ENCODE data around the gene SLIT3.
A peak's percentile ranks its signal among the peaks of the same experiment; 100 is the strongest.

Gene SLIT3

DNA sequence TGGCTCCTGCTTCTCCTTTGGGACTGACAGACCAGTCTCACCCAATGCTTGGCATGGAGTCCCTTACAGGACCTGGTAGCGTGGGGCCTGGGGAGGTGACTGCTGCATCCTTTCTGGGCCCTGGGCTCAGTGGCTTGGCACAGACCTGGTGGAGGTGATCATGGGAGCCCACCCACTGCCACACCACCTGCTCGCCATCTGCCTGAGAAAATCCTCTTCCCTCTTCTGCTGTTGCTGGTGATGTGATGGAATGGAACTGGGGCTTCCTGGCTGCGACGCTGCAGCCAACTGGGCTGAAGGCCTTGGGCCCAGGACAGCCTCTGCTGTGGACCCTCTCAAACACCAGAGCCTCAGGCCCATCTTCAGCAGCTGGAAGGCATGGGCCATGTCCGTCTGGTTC is 599.3 kb downstream of the SLIT3 start:
- no peak for DNase-seq (ENCODE audit: low spot score)

- no peak for DNase-seq (ENCODE audit: low spot score)
These were observed 601.9 kb downstream of the SLIT3 start for GRCh38 chr5:168699002-168699401.

DNA sequence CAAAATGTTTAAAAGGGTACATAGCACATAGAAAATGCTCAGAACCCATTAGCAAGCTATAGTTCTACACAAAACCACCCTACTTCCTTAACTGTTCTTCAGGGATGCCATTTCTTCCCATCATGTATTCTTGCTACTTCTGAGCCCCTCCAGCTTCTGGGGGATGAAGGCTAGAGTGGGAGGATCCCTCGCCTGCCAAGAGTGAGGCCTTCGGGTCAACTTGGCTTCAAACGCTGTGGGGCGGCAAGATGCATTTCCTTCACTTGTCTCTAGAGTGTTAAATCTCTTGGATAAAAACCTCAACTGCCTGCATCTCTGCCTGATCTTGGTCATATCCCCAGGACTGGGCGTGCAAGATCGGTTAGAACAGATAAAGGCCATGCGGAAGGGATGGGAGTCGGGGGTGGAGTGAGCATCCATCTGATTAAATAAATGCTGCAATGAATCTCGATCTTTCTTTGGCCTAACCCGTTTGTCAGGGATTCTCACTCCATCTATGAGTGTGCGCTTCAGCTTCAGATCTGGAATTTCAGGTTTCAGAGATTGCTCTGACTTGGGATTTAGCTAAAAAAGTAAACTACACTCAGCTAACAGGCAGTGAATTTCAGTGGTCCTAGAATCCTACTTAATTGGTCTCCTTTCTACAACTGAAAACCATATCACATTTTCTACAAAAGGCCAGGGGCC is 603.8 kb downstream of the SLIT3 start:
- DNase-seq (ENCODE audit: low spot score): no peak

- no peak for DNase-seq (ENCODE audit: low spot score)
These were observed 604.3 kb downstream of the SLIT3 start for GRCh38 chr5:168696611-168697010.

GRCh38 chr5:168695301-168695835 is 605.6 kb downstream of the SLIT3 start:
- no peak for DNase-seq (ENCODE audit: low spot score)

DNA sequence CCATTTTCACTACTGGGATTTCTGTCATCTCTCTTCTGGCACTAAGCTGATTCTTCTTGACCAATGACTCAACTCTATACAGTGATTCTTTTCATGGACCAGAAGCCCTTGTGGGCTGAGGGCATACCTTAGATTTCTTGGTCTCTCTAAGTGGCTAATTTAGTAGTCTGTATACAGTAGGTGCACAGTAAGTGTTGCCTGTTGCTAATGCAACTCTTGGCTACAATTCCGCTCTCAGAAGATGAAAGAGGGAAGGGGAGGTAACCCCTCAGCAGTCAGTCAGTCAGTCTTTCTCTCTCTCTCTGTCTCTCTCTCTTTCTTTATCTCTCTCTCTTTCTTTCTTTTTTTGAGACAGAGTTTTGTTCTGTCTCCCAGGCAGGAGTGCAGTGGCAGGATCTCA is 606.6 kb downstream of the SLIT3 start:
- no peak for DNase-seq (ENCODE audit: low spot score)

- DNase-seq (ENCODE audit: low spot score): no peak
These were observed 607.1 kb downstream of the SLIT3 start for GRCh38 chr5:168693883-168694282.

DNA sequence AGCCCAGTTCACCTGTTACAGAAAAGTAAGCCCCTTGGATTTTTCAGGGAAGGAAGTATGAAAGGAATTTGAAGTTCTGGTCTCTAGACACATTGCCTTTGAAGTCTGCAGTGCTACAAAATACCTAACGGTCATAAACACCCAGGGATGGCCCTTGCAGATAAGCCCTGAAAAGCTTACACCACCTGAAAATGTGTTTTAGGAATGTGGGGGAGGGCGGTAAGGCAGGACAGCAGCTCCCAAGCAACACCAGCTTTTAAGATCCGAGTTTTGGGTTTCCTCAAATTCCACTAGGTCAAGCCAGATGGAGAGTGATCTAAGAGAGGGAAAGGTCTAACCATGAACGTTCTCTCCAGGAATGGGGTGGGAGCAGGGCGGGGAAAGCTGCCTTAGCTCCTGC is 607.6 kb downstream of the SLIT3 start:
- no peak for DNase-seq (ENCODE audit: low spot score)

DNA sequence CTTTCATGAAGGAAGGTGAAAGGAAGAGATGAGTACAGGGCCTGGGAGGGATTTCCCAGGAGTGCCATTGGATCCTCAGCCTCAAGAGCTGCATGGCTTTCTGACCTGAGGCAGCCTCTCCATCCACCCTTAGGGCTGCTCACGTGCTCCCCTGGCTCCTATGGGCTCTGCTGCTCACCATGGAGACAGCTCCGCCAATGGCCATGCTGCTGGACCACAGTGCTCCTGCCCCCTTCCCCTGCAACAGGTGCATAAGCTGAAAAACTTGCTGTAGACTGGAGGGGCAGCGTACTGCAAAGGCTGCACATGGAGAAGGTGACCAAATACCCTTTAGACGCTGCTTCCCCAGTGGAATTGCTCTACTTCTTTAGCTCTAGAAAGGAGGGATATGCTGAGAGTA is 609.0 kb downstream of the SLIT3 start:
- no peak for DNase-seq (ENCODE audit: low spot score)

DNA sequence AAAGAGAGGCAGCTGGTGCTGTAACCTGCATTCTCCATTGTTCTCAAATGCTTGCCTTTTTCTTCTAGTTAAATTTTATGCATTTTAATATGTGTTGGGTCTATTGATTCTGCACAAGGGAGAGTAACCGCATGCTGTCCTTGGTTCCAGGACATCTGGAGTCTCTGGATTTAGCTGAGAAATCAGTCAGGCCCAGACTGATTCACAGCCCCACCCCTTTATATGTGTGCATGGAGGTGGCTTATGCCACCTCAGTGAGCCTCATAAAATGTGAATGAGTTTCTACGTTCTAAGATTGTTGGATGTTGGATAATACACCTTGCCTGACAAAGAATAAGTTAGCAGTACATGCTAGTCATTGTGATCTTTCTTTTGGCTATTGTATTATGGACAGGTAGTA is 611.7 kb downstream of the SLIT3 start:
- DNase-seq (ENCODE audit: low spot score): no peak

DNA sequence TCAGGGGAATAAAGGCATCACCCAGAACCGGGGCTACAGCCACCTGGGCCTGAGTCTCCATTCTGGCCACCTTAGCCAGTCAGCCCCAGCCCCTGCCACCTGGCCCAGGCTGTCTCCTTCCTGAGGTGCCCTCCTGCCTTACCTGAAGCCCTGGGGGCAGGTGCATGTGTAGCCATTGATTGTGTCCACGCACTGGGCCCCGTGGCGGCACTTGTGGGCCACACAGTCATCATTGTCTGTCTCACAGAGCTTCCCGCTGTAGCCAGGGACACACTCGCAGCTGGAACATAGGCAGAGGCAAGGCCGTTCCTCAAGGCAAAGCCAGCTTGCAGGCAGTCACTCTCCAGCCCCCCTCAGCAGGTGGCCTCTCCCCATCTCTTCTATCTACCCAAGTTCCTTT is 614.1 kb downstream of the SLIT3 start:
- DNase-seq (ENCODE audit: low spot score): no peak

GRCh38 chr5:168685566-168685965 is 615.4 kb downstream of the SLIT3 start:
- no peak for DNase-seq (ENCODE audit: low spot score)

GRCh38 chr5:168683927-168684295 is 617.0 kb downstream of the SLIT3 start:
- no peak for DNase-seq (ENCODE audit: low spot score)

DNA sequence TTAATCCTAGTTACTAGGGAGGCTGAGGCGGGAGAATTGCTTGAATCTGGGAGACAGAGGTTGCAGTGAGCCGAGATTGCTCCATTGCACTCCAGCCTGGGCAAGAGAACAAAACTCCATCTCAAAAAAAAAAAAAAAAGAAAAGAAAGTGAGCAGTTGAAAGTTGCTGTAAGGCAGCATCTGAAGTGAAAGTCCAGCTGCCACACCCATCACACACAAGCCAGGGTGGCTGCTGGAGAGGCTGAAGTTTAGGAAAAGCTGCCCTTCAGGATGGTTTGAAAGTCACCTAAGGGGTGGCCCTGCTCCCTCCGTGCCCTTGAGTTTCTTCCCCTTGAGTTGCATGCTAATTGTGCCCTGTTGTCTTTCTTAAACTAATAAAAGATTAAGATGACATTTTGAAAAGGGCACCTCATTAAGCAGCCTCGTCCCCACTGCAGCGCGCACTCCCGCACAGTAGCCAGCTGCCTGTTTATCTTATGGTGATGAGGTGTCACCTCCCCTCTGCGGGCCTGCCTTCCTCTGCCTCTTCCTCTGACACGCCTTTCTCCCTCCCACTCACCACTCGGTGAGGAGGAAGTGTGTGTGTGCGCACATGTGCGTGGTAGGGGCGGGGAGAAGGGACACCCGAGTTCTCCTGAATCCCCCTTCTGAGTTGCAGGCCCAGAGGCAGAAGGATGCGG is 617.6 kb downstream of the SLIT3 start:
- peak; percentile 44 for DNase-seq (ENCODE audit: low spot score)

GRCh38 chr5:168681556-168682183 is 619.3 kb downstream of the SLIT3 start:
- DNase-seq (ENCODE audit: low spot score): no peak

DNA sequence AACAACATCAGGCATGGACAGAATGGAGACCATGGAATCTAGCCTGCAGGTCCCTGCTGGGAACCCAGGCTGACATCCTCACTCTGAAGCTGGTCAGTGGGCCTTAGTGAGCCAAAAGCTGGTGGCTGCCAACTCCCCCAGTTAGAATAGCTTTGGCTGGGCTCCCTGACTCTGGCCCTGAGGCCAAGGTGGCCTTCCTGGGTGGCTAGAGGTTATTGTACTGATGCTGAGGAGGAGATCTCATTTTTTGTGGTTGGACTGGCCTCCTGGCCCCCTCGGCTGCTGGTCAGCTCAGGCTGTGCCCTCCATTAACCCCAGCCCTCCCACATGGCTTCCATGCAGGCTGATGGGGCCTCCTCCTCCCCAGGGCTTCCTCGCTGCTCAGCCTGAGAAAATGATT is 620.5 kb downstream of the SLIT3 start:
- no peak for DNase-seq (ENCODE audit: low spot score)

DNA sequence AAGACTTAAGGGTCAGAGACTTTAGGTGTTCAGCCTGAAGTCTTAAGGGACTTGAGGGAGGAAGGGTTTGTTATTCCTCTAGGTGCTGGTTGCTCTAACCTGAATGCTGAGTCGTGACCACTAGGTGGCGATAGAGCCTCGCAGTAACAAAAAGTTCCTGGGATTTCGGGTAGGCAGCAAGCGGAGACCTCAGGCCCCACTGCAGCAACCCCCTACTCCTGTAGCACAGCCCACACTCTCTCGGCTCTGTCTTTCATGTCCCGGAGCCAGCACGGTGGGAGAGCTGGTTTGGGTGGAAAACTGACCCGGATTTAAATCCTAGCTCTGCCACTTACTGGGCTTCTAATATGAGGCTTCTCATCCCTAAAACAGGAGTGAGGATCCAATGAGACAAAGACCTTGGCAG is 621.4 kb downstream of the SLIT3 start:
- DNase-seq (ENCODE audit: low spot score): peak; percentile 82

- no peak for DNase-seq (ENCODE audit: low spot score)
These were observed 624.4 kb downstream of the SLIT3 start for GRCh38 chr5:168676501-168676900.

GRCh38 chr5:168675883-168676408 is 625.0 kb downstream of the SLIT3 start:
- no peak for DNase-seq (ENCODE audit: low spot score)

DNA sequence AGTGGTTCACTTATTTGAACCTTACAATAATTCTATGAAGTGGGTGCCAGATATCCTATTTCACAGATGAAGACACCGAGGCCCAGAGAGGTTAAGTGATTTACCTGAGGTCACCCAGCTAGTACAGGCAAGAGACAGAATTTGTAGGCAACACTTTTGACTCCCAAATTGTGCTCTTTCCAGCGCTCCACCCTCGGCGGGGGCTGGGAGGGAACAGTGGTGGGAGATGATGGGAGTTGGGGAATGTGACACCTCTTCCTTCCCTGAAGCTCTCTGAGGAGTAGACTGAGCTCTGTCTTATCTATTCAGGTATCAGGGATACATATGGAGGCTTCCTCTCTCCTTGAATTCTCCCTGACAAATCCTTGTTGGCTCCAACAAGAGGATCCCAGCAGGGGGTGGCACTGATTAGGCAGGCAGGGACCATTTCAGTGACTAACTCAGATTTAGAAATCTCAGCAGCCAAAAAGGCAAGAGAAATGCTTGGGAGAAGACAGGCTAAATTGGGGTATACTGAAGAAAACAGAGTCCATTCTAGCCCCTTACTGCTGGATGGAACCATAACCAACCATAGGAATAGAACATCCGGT is 626.0 kb downstream of the SLIT3 start:
- no peak for DNase-seq (ENCODE audit: low spot score)

DNA sequence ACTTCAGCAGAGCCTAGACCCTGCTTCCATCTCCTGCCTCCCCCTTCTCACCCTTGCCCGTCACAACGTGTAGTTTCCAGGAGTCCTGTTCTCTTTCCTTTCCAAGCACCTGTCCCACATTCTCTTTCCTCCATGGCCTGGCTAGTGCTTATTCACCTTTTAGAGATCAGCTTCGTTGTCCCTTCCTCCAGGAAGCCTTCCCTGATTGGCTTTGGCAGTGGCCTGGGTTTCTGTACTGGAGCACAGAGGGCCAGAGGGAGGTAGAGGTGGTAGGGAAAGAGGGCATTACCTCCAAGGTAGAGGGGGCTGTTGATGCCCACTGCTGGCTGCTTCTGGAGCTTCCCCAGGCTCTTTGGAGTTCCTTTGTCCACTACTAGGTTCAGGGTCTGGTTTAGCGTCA is 628.1 kb downstream of the SLIT3 start:
- DNase-seq (ENCODE audit: low spot score): no peak

DNA sequence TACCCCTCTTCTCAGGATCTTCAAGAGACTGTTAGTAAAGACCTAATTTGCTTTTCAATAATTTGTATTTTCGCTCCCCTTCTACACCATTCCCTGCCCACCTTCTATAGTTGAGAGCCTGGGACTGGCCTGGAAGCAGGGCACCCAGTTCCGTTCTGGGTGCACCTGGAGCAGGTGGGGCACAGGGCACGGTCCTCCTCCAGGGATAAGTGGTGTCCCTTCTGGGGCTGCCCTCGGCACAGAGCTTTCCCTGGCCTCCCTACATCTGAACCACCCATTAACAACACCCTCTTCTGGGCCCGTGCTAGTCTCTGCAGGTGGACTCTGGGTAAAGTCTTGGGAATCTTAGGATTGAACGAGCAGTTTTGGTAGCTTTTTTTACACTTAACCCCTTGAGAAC is 628.9 kb downstream of the SLIT3 start:
- no peak for DNase-seq (ENCODE audit: low spot score)

All from hematopoietic multipotent progenitor cell treated with erythropoietin and hydrocortisone succinate and interleukin-3 and kit ligand, for 15 days (in vitro differentiated cells).